ENCODE measurements around the gene HEPACAM2.
A peak's percentile ranks its signal among the peaks of the same experiment; 100 is the strongest.

Gene HEPACAM2

DNA sequence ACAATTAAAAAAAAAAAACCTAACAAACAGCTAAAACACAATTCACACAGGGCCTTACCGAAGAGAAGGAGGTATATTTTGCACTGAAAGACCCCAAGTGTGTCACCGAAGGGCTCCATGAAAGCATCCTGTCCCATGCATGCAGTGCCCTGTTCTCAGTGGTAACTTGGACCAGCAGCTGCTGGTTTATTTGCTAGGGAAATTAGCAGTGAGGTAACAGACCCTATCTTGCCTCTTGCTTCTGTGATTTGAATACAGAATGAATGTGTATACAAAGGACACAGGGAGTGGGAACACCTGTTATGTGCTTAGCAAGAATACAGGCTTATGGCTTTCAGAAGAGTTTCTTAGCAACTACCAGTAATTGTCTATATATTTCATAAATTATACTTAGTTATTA lies at the start of gene HEPACAM2:
HEPACAM2 (minus strand) TSS at position 160 of the 400 bp plus-strand sequence.
- no peak for DNase-seq (ENCODE audit: low spot score)

- DNase-seq (ENCODE audit: low spot score): no peak
Observed at GRCh38 chr7:93265220-93265619, 39.0 kb upstream of the HEPACAM2 start.

DNA sequence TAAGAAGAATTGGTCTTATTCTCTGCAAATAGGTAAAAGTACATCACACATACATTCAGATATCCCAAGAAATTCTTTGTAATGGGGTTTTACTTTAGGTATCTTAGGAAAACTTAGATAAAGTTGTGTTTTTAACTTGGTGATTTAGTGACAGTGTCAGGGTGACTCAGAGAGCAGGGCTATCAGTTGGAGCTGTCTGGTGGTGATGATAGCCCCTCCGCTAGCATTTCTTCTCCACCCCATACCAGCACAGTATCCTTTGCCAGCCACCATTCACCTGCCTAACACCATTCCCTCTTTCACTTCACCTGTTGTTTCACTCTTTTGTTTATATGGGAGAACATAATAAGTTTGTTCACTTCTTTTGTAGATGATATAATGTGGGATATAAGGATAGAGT lies 36.3 kb upstream of the HEPACAM2 start:
- no peak for DNase-seq (ENCODE audit: low spot score)

- DNase-seq (ENCODE audit: low spot score): no peak
Observed at GRCh38 chr7:93258661-93259060, 32.4 kb upstream of the HEPACAM2 start.

- DNase-seq (ENCODE audit: low spot score): no peak
Observed at GRCh38 chr7:93249491-93250148, 23.4 kb upstream of the HEPACAM2 start.

- DNase-seq (ENCODE audit: low spot score): peak; percentile 8
Observed at GRCh38 chr7:93245525-93246432, 19.5 kb upstream of the HEPACAM2 start.

DNA sequence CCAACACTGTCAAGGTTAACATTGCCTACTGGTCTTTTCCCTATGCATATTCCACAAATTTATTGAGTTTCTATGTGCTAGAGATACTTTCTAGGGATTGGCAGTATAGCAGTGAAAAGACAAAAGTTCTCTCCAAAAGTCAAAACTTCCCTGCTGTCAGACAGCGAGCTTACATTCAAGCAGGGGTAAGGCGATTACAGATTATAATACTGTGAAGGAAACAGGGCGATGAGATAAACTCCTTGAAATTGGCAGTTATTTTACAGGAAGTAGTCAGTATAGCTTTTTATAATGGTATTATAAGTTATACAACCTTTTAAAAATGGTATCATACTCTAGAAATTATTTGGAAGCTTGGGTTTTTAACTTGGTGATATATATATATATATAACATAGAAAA lies 15.8 kb upstream of the HEPACAM2 start:
- DNase-seq (ENCODE audit: low spot score): no peak

DNA sequence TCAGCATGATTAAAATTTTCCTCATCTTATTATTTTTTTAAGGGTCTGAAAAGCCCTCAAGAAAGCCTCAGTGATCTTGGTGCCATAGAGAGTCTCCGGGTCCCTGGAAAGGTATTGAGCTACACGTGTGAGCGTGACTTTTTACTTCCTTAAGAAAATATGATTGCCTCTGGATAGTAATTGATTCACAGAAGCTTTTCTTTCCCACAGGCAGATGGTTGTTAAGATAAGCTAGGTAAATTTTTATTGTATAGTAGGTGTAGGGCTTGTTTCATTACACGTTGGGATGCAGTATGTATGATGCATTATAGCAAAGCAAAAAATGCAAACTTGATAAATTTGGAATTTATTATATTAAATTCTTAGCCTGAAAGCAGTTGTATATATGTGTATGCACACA lies 13.6 kb upstream of the HEPACAM2 start:
- no peak for DNase-seq (ENCODE audit: low spot score)

DNA sequence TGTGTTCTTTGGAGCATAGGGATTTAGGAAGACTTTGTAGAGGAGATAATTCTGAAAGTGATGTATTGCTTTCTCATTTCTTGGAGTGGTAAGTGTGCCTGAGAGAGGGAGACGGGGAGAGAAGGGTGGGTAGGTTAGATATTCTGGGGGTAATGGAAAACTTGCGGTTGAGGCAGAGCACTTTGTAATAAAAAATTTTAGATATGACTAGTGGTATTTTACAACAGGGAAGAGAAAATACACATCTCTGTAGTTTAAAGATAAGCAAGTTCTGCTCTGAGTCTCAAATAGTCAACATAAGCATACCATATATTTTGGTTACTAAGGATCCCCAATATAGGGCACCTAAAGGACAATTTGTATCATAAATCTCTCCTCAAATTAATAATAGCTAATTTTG lies 12.5 kb upstream of the HEPACAM2 start:
- DNase-seq (ENCODE audit: low spot score): no peak

GRCh38 chr7:93238131-93238530 lies 11.9 kb upstream of the HEPACAM2 start:
- no peak for DNase-seq (ENCODE audit: low spot score)

DNA sequence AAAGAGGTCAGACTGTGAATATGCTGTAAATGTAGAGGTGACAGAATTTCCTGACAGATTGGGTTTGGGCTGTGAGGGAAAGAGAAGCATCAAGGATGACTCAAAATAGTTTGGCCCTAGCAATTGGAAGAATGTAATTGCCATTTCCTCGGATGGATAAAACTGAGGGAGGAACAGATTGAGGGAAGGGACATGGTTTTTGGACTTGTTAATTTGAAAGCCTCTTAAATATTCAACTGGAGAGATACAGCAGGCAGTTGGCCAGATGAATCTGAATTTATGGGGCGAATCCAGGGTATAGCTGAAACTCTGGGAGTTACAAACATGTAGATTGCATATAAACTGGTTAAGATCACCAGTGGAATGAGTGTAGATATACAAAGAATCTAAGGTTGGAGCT lies 9.3 kb upstream of the HEPACAM2 start:
- DNase-seq (ENCODE audit: low spot score): no peak

GRCh38 chr7:93232673-93233018 lies 6.4 kb upstream of the HEPACAM2 start:
- DNase-seq (ENCODE audit: low spot score): no peak

DNA sequence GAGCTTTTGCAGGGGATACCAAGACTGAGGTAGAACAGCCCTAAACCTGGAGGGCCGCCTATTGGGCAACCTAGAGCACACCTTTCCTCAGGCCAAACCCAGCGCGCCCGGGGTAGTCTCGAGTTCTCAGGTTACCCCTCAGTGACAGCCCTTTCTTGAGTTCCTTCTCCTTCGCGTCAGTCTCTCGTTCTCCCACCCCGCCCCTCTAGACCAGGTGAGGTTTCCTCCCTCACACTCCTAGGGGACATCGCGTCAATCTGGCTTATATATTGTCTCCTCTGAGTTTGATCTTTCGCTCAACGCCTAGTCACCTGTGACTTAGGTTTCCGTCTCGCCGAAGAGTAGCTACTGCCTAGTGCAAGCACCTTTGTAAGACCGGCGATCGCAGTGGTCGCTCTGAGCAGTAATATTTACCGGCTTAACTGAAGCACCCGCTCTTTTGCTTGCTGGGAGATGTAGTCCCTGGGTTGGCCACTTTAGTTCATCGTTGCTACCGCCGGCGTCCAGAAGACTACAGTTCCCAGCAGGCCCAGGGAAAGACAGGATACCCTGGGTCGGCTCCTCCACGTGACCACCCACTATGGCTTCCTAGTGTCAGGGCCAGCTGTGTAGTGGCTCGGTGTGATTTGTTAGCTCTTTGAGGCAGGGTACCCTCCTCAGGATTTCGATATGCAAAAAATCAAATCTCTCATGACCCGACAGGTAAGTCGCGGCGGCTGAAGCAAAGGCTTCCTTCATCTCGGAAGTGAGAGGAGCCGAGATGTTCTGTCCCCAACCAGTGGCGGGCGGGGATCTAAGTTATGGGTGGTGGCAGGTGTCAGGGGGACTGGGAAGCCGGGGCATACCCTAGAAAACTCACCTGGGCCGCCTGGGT lies 5.8 kb upstream of the HEPACAM2 start, which contains the start of gene VPS50:
VPS50 (plus strand) TSS at position 568 of the 874 bp plus-strand sequence; CDS start at position 670, 102 bp downstream.
- DNase-seq (ENCODE audit: low spot score): peak; percentile 93

DNA sequence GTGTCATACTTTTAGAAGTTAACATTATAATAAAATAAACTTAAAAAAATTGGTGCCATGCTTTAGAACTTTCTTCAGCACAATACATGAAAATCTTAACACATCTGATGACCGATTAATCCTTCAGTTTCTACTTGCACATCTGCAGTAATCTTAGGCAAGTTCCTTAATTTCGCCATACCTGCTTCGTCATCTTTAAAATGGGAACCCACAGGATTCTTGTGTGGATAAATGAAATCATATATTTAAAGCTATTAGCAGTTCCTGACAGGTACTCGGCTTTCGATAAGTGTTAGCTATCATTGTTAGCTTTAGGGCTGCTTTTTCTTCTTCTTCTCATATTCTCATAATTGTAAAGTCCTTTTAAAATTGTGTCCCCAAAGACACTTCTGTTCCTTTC lies 5.0 kb upstream of the HEPACAM2 start:
- no peak for DNase-seq (ENCODE audit: low spot score)

DNA sequence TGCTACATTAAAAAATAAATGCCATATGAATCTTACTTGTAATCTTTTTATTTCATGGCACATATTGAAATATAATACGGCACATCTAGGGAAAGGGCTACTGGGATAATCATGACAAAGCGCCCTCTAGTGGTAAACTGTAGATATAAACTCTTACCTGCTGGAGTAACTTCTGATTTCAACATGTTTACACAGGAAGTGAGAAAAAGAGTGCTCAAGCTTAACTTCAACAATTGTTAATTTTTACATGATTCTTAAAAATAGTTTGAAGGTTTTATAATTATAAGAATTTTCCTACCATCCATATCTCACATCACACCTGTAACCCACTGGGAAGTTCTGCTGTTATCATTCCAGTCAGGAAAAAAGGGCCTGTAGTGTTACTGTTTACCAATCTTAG lies 2.0 kb upstream of the HEPACAM2 start:
- peak; percentile 77 for DNase-seq (ENCODE audit: low spot score)

GRCh38 chr7:93219868-93220267 lies 6.4 kb downstream of the HEPACAM2 start:
- no peak for DNase-seq (ENCODE audit: low spot score)

GRCh38 chr7:93218997-93219827 lies 7.1 kb downstream of the HEPACAM2 start:
- no peak for DNase-seq (ENCODE audit: low spot score)

DNA sequence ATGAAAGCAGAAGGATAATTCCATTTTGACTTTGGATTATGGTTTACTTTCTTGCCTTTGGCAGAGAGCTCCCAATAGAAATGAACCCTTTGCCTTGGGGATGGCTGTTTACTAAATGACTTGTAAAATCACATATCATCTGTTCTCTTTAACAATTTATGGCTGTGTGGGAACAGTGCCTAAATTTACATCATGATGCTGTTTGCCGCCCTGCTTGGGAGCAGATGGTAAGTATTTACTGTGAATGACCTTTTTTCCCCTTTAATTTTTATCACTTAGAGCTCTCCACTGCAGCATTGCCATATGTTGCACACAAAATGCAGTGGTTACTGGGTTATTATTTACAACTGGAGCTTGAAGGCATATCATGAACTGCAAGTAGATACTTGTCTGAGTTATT lies 13.4 kb downstream of the HEPACAM2 start:
- DNase-seq (ENCODE audit: low spot score): no peak

GRCh38 chr7:93211228-93211818 lies 14.9 kb downstream of the HEPACAM2 start:
- no peak for DNase-seq (ENCODE audit: low spot score)

- no peak for DNase-seq (ENCODE audit: low spot score)
Observed at GRCh38 chr7:93205046-93205445, 21.2 kb downstream of the HEPACAM2 start.

DNA sequence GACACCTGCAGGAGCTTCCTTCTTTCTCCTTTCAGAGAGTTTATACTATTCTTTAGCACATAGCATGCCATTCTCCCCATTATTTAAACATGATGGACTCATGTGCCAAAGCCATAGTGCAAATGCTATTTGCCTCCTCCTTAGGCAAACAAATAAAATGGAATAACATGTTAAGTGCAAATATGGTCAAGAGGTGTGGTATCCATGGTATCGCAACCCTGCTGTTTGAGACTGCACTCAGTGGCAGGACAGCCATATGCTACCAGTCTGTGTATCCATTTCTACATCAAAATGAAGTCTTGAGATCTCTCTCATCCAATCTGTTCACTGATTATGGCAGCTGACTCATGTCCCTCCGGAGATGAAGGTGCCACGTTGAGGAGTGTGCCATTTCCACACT lies 22.8 kb downstream of the HEPACAM2 start:
- DNase-seq (ENCODE audit: low spot score): no peak

All from CD4-positive, alpha-beta T cell treated with Interleukin-6 at 100 ng/mL for 8 hours (primary cell).